ENCODE results near the gene ATP6V0A1.

GRCh38 chr17:42414704-42415409 is 43.8 kb upstream of the ATP6V0A1 start:
- TF ChIP-seq POLR2AphosphoS5 (IDR thresholded peaks at IDR 0.05; ENCODE audit: low read depth): no peak
- no peak for TF ChIP-seq CTCF (conservative IDR thresholded peaks at IDR 0.05; ENCODE audit: low read depth in 2 of 2)
- TF ChIP-seq, protein P1, sequence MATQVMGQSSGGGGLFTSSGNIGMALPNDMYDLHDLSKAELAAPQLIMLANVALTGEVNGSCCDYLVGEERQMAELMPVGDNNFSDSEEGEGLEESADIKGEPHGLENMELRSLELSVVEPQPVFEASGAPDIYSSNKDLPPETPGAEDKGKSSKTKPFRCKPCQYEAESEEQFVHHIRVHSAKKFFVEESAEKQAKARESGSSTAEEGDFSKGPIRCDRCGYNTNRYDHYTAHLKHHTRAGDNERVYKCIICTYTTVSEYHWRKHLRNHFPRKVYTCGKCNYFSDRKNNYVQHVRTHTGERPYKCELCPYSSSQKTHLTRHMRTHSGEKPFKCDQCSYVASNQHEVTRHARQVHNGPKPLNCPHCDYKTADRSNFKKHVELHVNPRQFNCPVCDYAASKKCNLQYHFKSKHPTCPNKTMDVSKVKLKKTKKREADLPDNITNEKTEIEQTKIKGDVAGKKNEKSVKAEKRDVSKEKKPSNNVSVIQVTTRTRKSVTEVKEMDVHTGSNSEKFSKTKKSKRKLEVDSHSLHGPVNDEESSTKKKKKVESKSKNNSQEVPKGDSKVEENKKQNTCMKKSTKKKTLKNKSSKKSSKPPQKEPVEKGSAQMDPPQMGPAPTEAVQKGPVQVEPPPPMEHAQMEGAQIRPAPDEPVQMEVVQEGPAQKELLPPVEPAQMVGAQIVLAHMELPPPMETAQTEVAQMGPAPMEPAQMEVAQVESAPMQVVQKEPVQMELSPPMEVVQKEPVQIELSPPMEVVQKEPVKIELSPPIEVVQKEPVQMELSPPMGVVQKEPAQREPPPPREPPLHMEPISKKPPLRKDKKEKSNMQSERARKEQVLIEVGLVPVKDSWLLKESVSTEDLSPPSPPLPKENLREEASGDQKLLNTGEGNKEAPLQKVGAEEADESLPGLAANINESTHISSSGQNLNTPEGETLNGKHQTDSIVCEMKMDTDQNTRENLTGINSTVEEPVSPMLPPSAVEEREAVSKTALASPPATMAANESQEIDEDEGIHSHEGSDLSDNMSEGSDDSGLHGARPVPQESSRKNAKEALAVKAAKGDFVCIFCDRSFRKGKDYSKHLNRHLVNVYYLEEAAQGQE (IDR thresholded peaks at IDR 0.05; ENCODE audit: unreplicated experiment): no peak
- no peak for TF ChIP-seq CREB1 (CRISPR knock-in tag; IDR thresholded peaks at IDR 0.05; ENCODE audit: low read depth)
- no peak for TF ChIP-seq EZH2phosphoT487 (IDR thresholded peaks at IDR 0.05; ENCODE audit: unreplicated experiment)
- TF ChIP-seq EZH2 (IDR thresholded peaks at IDR 0.05; ENCODE audit: low read depth, unreplicated experiment): no peak
- no peak for TF ChIP-seq NANOG (IDR thresholded peaks at IDR 0.05; ENCODE audit: borderline replicate concordance)
- TF ChIP-seq, protein P2, sequence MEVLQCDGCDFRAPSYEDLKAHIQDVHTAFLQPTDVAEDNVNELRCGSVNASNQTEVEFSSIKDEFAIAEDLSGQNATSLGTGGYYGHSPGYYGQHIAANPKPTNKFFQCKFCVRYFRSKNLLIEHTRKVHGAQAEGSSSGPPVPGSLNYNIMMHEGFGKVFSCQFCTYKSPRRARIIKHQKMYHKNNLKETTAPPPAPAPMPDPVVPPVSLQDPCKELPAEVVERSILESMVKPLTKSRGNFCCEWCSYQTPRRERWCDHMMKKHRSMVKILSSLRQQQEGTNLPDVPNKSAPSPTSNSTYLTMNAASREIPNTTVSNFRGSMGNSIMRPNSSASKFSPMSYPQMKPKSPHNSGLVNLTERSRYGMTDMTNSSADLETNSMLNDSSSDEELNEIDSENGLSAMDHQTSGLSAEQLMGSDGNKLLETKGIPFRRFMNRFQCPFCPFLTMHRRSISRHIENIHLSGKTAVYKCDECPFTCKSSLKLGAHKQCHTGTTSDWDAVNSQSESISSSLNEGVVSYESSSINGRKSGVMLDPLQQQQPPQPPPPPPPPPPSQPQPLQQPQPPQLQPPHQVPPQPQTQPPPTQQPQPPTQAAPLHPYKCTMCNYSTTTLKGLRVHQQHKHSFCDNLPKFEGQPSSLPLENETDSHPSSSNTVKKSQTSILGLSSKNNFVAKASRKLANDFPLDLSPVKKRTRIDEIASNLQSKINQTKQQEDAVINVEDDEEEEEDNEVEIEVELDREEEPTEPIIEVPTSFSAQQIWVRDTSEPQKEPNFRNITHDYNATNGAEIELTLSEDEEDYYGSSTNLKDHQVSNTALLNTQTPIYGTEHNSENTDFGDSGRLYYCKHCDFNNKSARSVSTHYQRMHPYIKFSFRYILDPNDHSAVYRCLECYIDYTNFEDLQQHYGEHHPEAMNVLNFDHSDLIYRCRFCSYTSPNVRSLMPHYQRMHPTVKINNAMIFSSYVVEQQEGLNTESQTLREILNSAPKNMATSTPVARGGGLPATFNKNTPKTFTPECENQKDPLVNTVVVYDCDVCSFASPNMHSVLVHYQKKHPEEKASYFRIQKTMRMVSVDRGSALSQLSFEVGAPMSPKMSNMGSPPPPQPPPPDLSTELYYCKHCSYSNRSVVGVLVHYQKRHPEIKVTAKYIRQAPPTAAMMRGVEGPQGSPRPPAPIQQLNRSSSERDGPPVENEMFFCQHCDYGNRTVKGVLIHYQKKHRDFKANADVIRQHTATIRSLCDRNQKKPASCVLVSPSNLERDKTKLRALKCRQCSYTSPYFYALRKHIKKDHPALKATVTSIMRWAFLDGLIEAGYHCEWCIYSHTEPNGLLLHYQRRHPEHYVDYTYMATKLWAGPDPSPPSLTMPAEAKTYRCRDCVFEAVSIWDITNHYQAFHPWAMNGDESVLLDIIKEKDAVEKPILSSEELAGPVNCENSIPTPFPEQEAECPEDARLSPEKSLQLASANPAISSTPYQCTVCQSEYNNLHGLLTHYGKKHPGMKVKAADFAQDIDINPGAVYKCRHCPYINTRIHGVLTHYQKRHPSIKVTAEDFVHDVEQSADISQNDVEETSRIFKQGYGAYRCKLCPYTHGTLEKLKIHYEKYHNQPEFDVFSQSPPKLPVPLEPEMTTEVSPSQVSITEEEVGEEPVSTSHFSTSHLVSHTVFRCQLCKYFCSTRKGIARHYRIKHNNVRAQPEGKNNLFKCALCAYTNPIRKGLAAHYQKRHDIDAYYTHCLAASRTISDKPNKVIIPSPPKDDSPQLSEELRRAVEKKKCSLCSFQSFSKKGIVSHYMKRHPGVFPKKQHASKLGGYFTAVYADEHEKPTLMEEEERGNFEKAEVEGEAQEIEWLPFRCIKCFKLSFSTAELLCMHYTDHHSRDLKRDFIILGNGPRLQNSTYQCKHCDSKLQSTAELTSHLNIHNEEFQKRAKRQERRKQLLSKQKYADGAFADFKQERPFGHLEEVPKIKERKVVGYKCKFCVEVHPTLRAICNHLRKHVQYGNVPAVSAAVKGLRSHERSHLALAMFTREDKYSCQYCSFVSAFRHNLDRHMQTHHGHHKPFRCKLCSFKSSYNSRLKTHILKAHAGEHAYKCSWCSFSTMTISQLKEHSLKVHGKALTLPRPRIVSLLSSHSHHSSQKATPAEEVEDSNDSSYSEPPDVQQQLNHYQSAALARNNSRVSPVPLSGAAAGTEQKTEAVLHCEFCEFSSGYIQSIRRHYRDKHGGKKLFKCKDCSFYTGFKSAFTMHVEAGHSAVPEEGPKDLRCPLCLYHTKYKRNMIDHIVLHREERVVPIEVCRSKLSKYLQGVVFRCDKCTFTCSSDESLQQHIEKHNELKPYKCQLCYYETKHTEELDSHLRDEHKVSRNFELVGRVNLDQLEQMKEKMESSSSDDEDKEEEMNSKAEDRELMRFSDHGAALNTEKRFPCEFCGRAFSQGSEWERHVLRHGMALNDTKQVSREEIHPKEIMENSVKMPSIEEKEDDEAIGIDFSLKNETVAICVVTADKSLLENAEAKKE (CRISPR knock-in tag; IDR thresholded peaks at IDR 0.05): no peak
- TF ChIP-seq, protein P3, sequence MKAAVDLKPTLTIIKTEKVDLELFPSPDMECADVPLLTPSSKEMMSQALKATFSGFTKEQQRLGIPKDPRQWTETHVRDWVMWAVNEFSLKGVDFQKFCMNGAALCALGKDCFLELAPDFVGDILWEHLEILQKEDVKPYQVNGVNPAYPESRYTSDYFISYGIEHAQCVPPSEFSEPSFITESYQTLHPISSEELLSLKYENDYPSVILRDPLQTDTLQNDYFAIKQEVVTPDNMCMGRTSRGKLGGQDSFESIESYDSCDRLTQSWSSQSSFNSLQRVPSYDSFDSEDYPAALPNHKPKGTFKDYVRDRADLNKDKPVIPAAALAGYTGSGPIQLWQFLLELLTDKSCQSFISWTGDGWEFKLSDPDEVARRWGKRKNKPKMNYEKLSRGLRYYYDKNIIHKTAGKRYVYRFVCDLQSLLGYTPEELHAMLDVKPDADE (IDR thresholded peaks at IDR 0.05): no peak

Data from GM23338 (cell line).